CD4-positive, alpha-beta T cell treated with Interleukin-17A for 4 hours (primary cell): ENCODE measurements around the gene EPHA2.

ENCODE experiments used
- DNase-seq: peaks from one replicate; pipeline ENCODE4 v3.0.0-alpha.2; 2020; ENCODE audit warnings: mixed read lengths

Gene EPHA2

GRCh38 chr1:16090076-16090826, 65.6 kb downstream of the EPHA2 start:
- DNase-seq, result no peak

GRCh38 chr1:16088996-16089395, 66.9 kb downstream of the EPHA2 start:
- no peak for DNase-seq

GRCh38 chr1:16088351-16088911, 67.4 kb downstream of the EPHA2 start:
- DNase-seq, result no peak

- no peak for DNase-seq
Observed at GRCh38 chr1:16087733-16088132, 68.1 kb downstream of the EPHA2 start.

GRCh38 chr1:16085522-16085921, 70.3 kb downstream of the EPHA2 start:
- no peak for DNase-seq

GRCh38 chr1:16083486-16083885, 72.4 kb downstream of the EPHA2 start:
- no peak for DNase-seq

- DNase-seq, result peak; percentile 73
Observed at GRCh38 chr1:16082283-16083038, 73.4 kb downstream of the EPHA2 start.

- DNase-seq, result no peak
Observed at GRCh38 chr1:16081636-16082035, 74.2 kb downstream of the EPHA2 start.

GRCh38 chr1:16080422-16081150, 75.3 kb downstream of the EPHA2 start:
- no peak for DNase-seq

GRCh38 chr1:16078925-16079656, 76.8 kb downstream of the EPHA2 start:
- DNase-seq, result peak; percentile 83

GRCh38 chr1:16077406-16078245, 78.2 kb downstream of the EPHA2 start:
- no peak for DNase-seq

GRCh38 chr1:16076865-16077238, 79.0 kb downstream of the EPHA2 start:
- DNase-seq, result no peak

GRCh38 chr1:16076031-16076864, 79.6 kb downstream of the EPHA2 start:
- no peak for DNase-seq

GRCh38 chr1:16075337-16076030, 80.4 kb downstream of the EPHA2 start:
- no peak for DNase-seq
